Brain microvascular endothelial cell (primary cell): ENCODE results near the gene LDLRAD3.

Experiments
- DNase-seq: peaks from one replicate; pipeline ENCODE4 v3.0.0-alpha.2; 2020
- H3K27ac ChIP-seq: fragments of 250-450 bp; sonication (Bioruptor Pico); 2 replicates; pipeline ENCODE4 v1.5.1; 2020; ENCODE audit warnings: mild to moderate bottlenecking, moderate library complexity
- H3K27me3 ChIP-seq: fragments of 250-450 bp; sonication (Bioruptor Pico); replicated peaks from 2 replicates; pipeline ENCODE4 v1.5.1; 2020; ENCODE audit warnings: mild to moderate bottlenecking
- H3K36me3 ChIP-seq: fragments of 250-450 bp; sonication (Bioruptor Pico); replicated peaks from 2 replicates; pipeline ENCODE4 v1.5.1; 2020; ENCODE audit warnings: mild to moderate bottlenecking
- H3K4me3 ChIP-seq: 2 replicates; pipeline ENCODE4 v1.5.1; 2011; ENCODE audit warnings: low read depth, mild to moderate bottlenecking, control low read depth, low read length, moderate library complexity
- in situ Hi-C: cut with HindIII; loops from 2 replicates; pipeline ENCODE4 v1.10.0; 2017; ENCODE audit warnings: low sequenced_read_pairs, low pct_ligation_motif_present
- TF ChIP-seq, protein P1 (sequence below): IDR thresholded peaks from 2 replicates; pipeline ENCODE4 v1.5.1; 2011; ENCODE audit warnings: low read depth, mild to moderate bottlenecking, moderate library complexity, low read length, control low read depth, inconsistent platforms; ENCODE audit errors: missing control alignments

The LDLRAD3 gene

GRCh38 chr11:36092314-36093030 lies 148.6 kb downstream of the LDLRAD3 start:
- TF ChIP-seq, protein P1, sequence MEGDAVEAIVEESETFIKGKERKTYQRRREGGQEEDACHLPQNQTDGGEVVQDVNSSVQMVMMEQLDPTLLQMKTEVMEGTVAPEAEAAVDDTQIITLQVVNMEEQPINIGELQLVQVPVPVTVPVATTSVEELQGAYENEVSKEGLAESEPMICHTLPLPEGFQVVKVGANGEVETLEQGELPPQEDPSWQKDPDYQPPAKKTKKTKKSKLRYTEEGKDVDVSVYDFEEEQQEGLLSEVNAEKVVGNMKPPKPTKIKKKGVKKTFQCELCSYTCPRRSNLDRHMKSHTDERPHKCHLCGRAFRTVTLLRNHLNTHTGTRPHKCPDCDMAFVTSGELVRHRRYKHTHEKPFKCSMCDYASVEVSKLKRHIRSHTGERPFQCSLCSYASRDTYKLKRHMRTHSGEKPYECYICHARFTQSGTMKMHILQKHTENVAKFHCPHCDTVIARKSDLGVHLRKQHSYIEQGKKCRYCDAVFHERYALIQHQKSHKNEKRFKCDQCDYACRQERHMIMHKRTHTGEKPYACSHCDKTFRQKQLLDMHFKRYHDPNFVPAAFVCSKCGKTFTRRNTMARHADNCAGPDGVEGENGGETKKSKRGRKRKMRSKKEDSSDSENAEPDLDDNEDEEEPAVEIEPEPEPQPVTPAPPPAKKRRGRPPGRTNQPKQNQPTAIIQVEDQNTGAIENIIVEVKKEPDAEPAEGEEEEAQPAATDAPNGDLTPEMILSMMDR, result no peak
- Histone ChIP-seq H3K4me3 (no peak overlapping the region), H3K27ac (no peak overlapping the region), H3K27me3 (no peaks in the 10 kb centered on the region), H3K36me3 (no peaks in the 10 kb centered on the region)
- in situ Hi-C loops, result no loop called here
- DNase-seq, result no peak

DNA sequence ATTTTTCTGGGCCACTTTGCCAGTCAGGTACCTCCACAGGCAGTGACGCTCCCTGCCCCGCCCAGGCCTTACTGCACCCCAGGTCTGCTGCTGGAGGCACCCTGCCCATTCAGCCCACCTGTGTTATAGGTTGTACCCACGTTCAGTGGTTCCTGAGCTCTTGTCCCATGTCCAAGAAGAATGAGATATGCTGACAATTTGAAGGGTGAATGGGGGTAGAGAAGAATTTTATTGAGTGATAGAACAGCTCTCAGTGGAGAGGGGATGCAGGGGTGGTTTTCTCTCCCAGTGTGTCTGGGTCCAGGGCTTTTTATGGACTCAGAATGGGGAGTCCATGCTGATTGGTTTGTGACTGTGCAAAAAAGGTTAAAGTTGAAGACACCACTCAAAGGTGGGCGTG lies 149.7 kb downstream of the LDLRAD3 start:
- H3K36me3 ChIP-seq, result no peaks in the 10 kb centered on the region
- H3K4me3 ChIP-seq, result no peak overlapping the region
- no peak overlapping the region for H3K27ac ChIP-seq
- TF ChIP-seq, protein P1, result no peak
- no peak for DNase-seq
- in situ Hi-C loops, result no loop called here
- no peaks in the 10 kb centered on the region for H3K27me3 ChIP-seq

DNA sequence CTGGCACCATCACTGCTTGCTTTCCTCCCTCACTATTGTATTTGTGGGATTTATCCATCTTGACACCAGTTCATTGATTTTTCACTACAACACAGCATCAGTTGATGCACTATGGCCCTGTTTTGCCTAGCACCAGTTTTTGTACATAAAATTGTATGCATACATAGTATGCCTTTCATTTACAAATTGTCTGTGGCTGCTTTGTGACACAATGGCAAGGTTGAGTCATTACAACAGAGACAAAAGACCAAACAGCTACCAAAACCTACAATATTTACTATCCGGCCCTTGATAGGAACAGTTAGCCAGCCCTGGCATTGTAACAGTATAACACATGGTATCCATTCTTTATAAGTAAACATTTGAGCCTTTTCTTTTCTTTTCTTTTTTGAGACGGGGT lies 150.3 kb downstream of the LDLRAD3 start:
- no peaks in the 10 kb centered on the region for H3K27me3 ChIP-seq
- no peak overlapping the region for H3K27ac ChIP-seq
- DNase-seq, result no peak
- no peak overlapping the region for H3K4me3 ChIP-seq
- no peaks in the 10 kb centered on the region for H3K36me3 ChIP-seq
- in situ Hi-C loops, result no loop called here
- TF ChIP-seq, protein P1, result no peak

- TF ChIP-seq, protein P1, result no peak
- Histone ChIP-seq H3K4me3 (no peak overlapping the region), H3K27me3 (no peaks in the 10 kb centered on the region), H3K27ac (no peak overlapping the region), H3K36me3 (no peaks in the 10 kb centered on the region)
- in situ Hi-C loops, result no loop called here
- no peak for DNase-seq
Observed at GRCh38 chr11:36095716-36096115, 151.9 kb downstream of the LDLRAD3 start.

- in situ Hi-C loops, result no loop called here
- TF ChIP-seq, protein P1, result no peak
- no peaks in the 10 kb centered on the region for H3K36me3 ChIP-seq
- no peak for DNase-seq
- no peaks in the 10 kb centered on the region for H3K27me3 ChIP-seq
- H3K27ac ChIP-seq, result no peak overlapping the region
- no peak overlapping the region for H3K4me3 ChIP-seq
Observed at GRCh38 chr11:36097219-36097650, 153.4 kb downstream of the LDLRAD3 start.

- TF ChIP-seq, protein P1, result no peak
Observed at GRCh38 chr11:36098087-36098486, 154.2 kb downstream of the LDLRAD3 start.

More at GRCh38 chr11:36098087-36098486, 154.2 kb downstream of the LDLRAD3 start:
- no peak for DNase-seq
- H3K4me3 ChIP-seq, result no peak overlapping the region
- in situ Hi-C loops, result no loop called here
- H3K36me3 ChIP-seq, result no peaks in the 10 kb centered on the region
- no peak overlapping the region for H3K27ac ChIP-seq
- no peaks in the 10 kb centered on the region for H3K27me3 ChIP-seq
